Activated gamma-delta T cell (primary cell): Measurements from ENCODE around the gene SMPDL3B.

Experiments used
- DNase-seq: peaks from one replicate; lab custom pipeline; 2025; lab: John Stamatoyannopoulos, UW
- total RNA-seq, 2 donors: gene quantifications; one replicate each; lab custom pipeline; 2026; lab: John Stamatoyannopoulos, UW

SMPDL3B gene, protein sequence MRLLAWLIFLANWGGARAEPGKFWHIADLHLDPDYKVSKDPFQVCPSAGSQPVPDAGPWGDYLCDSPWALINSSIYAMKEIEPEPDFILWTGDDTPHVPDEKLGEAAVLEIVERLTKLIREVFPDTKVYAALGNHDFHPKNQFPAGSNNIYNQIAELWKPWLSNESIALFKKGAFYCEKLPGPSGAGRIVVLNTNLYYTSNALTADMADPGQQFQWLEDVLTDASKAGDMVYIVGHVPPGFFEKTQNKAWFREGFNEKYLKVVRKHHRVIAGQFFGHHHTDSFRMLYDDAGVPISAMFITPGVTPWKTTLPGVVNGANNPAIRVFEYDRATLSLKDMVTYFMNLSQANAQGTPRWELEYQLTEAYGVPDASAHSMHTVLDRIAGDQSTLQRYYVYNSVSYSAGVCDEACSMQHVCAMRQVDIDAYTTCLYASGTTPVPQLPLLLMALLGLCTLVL
- 0.26 to 0.31 reads per million in 2 donors for total RNA-seq

DNA sequence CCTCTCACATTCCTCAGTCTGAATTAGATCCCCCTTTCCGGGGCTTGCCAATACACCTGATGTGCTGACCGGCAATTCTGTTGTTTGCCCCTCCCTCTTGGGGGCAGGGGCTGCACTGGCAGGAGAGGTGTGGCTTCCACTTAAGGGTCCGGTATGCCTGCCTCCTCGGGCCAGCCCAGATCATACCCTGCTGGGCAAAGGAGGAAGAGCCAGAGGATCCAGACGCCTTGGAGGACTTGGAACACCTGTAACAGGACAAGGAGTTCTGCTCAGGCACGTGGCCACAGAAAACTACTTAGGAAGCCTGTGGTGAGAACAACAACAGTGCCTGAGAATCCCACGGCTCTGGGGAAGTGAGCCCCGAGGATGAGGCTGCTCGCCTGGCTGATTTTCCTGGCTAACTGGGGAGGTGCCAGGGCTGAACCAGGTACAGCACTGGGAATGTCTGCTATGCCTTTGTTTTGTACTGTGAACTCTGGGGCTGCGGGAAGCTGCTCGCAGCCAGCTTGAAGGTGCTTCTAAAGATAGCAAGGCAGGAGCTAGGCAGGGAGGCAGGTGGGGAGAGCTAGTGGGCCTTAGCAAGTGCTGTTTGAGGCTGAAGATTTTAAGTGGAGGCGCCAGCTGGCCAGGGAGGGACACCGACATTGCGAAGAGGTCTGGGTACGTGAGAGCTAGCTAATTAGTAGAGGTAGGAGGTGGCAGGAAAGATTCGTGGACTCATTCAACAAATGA, at the start of gene SMPDL3B:
Gene SMPDL3B (plus strand): TSS at position 183 of the 732 bp plus-strand sequence. CDS start 184 bp downstream, at position 367.
- DNase-seq: no peak

DNA sequence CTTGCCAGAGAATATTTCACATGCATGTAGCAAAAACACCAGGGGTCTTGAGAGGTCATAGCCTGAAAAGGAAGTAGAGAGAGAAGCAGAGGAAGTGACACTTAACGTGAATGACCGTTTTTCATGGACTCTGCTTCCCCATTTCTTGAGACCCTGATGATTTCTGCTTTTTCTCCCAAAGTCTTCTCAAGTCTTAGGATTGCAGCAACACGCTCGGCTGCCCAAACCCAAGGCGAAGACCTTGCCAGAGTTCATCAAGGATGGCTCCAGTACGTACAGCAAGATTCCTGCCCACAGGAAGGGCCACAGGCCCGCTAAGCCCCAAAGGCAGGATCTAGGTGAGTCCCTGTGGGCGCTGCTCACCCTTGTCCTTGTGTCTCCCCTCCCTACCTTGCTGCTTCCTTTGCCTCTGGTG, 49.7 kb upstream of the SMPDL3B start:
- DNase-seq: no peak

- DNase-seq: no peak
These were observed 49.0 kb upstream of the SMPDL3B start for GRCh38 chr1:27885621-27886352.

DNA sequence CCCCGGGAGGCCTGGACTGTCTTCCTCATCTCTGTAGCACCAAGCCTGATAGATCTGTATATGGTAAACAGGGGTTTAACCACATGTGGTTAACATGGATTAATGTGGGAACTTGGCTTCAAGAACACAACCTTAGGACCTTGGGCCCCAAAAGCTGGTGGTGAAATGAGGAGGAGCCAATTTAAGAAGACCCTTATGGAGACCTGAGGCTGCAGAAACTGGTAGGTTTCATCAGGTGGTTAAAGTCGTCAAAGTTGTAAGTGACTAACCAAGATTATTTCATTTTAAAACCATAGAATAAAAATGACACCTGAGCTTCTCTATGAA, 48.5 kb upstream of the SMPDL3B start:
- DNase-seq: no peak

GRCh38 chr1:27886744-27887143, 48.1 kb upstream of the SMPDL3B start:
- no peak for DNase-seq

DNA sequence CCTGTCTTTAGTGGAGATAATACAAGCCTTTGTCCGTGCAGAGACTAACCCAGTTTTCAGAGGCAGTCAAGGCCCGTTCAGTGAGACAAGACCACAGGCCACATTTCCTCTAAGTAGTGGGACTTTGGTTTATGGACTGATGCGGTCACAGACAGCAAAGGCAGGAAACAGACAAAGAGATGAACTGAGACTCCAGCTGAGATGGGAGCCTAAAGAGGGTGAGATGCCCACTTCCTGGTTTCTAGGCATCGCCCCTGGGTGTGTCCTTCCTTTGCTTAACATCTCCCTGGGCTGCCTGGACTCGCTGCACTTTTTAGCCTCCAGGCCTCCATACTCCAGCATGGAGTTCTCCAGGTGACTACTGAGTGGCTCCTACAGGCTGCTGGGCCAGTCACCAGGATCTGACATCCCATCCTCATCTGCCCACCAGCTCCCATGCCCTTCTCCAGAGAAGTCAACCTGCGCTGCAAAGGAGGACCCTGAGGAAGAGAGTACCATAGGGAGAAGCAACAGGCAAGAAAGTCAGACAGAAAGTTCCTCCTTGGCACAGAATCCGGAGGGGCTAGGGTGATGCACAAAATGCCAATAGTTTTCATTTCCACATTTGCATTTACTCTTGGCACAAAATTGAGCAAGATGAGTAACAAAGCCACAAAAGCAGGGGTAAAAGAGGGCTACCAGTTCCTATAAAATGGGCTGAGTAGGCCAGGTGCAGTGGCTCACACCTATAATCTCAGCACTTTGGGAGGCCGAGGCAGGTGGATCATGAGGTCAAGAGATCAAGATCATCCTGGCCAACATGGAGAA, 47.4 kb upstream of the SMPDL3B start:
- DNase-seq: no peak

DNA sequence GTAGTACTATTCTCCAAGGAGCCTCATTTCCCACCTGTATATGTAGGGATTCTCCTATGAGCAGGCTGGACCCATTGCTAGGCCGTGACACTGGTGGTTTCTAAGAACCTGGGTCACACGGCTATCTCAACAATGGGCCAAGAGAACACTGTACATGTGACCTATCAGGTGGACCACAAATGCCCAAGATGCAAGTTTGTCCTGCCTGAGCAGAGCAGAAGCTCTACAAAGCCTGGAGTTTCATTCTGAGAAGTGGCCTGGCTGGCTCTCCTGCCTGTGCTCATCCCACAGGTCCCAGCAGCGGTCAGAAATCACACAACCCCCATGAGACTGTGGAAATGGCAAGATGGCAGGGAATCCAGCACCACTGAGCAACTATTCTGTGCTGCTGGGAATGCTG, 45.3 kb upstream of the SMPDL3B start:
- no peak for DNase-seq

GRCh38 chr1:27891196-27891889, 43.5 kb upstream of the SMPDL3B start:
- no peak for DNase-seq

DNA sequence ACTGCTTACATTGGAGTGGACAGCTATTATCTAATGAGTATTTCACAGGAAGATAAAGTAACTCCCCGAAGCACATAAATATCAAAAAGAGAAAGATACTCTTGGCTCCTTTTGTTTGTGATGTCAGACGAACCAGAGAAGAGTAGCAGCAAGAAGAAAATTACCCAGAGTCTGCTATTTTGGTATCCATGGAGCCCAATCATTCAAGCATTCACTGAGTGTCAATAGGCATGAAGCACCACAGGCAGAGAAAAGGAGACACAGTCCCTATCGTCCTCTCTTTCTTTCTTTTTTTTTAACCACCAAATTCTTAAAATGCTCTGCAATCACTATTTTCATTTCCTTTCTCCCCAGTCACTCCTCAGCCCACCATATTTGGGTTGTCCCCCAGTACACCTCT, 40.3 kb upstream of the SMPDL3B start:
- DNase-seq: no peak

DNA sequence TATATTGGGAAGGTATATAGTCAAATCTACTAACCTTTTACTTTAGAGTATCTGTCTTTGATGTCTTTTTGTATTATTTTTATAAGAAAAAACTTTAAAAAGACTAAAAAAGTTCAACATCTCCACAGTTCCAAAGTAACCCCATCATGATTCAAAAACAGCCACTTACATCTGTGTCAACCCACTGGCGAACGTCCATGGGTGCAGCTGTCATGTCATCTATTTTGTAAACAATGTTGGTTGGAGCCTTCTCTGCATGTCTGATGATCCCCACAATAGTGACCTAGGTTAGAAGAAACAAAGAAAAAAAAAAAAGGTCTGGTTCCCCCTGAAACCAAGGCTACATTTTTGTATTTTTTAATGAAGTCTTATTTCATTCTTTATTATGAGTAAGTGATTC, 28.0 kb upstream of the SMPDL3B start:
- DNase-seq: no peak

- no peak for DNase-seq
These were observed 22.4 kb upstream of the SMPDL3B start for GRCh38 chr1:27912429-27912828.

DNA sequence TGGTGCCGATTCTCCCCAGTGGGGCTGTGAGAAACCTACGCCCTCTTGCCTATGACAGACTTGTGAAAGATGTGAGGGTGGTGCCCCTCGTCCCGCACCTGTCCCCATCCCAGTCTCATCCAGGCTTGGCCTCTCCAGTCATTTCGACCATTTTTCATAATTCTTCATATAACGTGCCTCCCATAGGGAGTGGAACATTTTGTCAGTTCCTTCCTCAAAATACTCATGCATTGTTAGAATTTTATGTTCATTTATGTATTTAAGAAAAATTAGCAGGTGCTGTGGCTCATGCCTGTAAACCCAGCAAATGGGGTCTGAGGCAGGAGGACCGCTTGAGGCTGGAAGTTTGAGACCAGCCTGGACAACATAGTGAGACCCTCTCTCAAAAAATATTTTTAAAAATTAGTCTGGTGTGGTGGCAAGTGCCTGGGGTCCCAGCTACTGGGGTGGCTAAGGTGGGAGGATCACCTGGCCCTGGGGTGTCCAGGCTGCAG, 19.7 kb upstream of the SMPDL3B start:
- no peak for DNase-seq

DNA sequence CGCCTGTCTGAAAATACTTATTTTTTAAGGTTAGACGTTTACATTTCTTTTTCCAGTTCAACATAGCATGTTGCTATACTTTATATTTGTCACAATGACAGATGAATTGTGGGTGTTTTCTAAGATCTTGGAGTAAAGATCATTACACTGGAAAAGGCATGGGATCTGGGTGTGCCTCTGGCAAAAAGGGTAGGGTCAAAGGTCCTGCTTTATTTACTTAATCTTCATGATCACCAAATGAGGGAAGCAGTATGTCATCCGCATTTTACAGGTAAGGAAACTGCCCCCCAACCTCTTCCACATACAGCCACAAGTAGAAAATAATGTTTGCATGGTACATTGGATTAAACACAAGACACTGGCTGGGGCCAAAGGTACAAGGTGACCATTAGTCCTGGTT, 12.5 kb upstream of the SMPDL3B start:
- DNase-seq: no peak

DNA sequence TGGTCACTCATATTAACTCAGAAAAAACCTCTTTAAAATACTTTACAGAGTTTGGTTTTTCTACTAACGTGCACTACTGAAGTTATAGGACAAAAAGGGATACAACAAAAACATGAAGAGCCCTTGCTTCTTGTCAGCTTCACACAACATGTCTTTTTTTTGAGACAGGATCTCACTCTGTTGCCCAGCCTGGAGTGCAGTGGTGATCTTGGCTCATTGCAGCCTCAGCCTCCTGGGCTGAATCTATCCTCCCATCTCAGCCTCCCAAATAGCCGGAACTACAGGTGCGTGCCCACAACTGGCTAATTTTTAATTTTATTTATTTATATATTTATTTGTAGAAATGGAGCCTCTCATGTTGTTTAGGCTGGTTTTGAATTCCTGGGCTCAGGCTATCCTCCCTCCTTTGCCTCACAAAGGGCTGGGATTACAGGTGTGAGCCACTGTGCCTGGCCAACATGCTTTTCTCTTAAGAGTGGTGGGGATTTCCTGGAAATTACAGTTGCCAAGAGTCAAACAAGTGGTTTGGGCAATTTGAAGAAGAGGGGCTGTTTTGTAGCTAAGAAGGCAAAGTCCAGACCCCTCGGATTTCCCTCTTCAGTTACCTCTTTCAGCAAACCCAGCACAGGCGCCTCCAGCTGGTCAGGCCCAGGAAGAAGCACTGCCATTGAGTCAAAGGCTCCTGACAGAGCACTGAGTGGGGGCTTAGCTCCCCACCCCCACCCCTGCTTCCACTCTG, 6.4 kb upstream of the SMPDL3B start:
- DNase-seq: no peak

- no peak for DNase-seq
These were observed 3.6 kb upstream of the SMPDL3B start for GRCh38 chr1:27931184-27931583.

DNA sequence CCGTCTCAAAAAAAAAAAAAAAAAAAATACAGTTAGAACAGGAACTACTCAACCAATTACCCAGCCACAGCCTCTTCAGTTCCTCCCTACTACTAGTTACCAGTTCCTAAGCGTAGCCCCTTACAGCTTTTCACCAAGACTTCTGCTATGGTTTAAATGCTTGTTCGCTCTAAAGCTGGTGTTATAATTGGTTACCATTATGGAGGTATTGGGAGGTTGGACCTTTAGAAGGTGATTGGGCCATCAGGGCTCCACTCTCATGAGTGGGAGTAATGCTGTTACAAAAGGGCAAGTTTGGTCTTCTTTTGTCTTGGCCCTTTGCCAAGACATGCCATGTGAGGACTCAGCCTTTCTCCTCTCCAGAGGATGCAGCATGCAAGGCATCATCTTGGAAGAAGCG, 3.0 kb upstream of the SMPDL3B start:
- DNase-seq: no peak

DNA sequence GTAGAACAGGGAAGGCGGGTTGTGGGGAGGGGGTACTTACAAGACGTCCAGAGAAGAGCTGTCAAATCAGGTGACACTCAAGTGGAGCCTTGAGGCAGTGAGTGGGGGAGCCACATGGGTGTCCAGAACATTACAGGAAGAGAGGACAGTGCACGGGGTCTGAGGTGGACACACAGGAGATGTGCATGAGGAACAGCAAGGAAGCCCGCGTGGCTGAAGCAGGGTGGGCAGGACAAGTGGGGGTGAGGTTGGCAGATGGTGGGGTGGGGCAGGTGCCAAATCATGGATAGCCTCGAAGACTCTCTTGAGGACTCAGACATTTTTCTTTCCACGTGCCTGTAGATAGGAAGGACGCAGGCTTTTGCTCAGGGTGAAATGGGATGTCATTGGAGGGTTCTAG, 921 bp downstream of the SMPDL3B start:
- no peak for DNase-seq

- no peak for DNase-seq
These were observed 1.6 kb downstream of the SMPDL3B start for GRCh38 chr1:27936370-27936769.

DNA sequence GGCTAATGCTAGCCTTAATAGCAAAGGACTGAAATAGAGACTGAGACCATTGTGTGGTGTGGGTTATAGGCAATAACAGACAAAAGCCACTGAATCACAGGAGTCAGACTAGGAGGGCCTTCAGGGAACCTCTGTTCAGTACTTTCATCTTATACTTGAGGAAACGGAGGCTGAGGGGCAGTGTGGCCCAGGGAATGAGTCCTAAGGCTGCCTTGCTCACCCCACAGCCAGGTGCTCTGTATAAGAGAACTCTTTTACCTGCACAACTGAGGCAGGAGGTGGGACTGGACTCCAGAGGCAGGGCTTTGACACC, 2.7 kb downstream of the SMPDL3B start:
- no peak for DNase-seq

DNA sequence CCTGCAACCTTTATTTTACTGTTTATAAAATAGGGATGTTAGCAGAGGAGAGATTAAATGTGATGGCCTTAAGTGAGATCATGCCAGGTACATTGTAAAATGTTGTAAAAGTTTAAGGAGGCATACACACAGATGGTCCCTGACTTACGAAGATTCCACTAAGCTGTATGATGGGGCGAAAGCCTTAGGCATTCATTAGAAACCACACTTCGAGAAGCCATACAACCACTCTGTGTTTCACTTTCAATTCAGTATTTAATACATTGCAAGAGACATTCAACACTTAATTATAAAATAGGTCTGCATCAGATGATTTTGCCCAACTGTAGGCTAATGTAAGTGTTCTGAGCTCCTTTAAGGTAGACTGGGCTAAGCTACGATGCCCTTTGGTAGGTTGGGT, 3.7 kb downstream of the SMPDL3B start:
- DNase-seq: no peak
